Activated T-helper 1 cell treated with anti-CD3 and anti-CD28 coated beads, Interleukin-12 subunit alpha, Interleukin-12 subunit beta, Interleukin-2, Interleukin-4 antibody, amounts not matched to agents 30 ng/mL and 10 ng/mL and 1 ng/mL, durations not matched to agents 14 hours and 24 hours and 36 hours (primary cell): ENCODE results near the gene KRTAP12-3. TPM values are rescaled to one million over a fixed set of nuclear protein-coding genes. Genes with fewer than 3 reads are reported as not detected.
"Not testable (repeated sequence)": the region's sequence is repeated elsewhere in the genome, so short reads cannot be mapped to it uniquely, and the experiment has no call there.

ENCODE experiments used
- DNase-seq: peaks from one replicate; pipeline ENCODE4 v3.0.0; 2021; ENCODE audit warnings: low spot score
- H3K27ac Mint-ChIP-seq: one replicate; pipeline ENCODE4 v1.8.0; 2021; ENCODE audit warnings: mild to moderate bottlenecking, mixed read lengths
- H3K27me3 Mint-ChIP-seq: one replicate; pipeline ENCODE4 v1.8.0; 2022; ENCODE audit warnings: mild to moderate bottlenecking, moderate library complexity, mixed read lengths; ENCODE audit not compliant: insufficient read depth
- H3K36me3 Mint-ChIP-seq: one replicate; pipeline ENCODE4 v1.8.0; 2021; ENCODE audit warnings: low read depth, mixed read lengths
- H3K4me1 Mint-ChIP-seq: one replicate; pipeline ENCODE4 v1.8.0; 2021; ENCODE audit warnings: low read depth, mixed read lengths
- H3K4me3 Mint-ChIP-seq: one replicate; pipeline ENCODE4 v1.8.0; 2021; ENCODE audit warnings: mild to moderate bottlenecking, moderate library complexity, mixed read lengths
- H3K9me3 Mint-ChIP-seq: one replicate; pipeline ENCODE4 v1.8.0; 2021; ENCODE audit warnings: mixed read lengths
- intact Hi-C: fragments of 100-400 bp; cut with micrococcal nuclease; formaldehyde crosslinking; loops from one replicate; pipeline ENCODE4 v1.15.1; 2024
- total RNA-seq: library from RNA; stranded (reverse); gene quantifications from 2 replicates; pipeline ENCODE4 v1.2.3, GENCODE V29; 2022

The KRTAP12-3 gene
- total RNA-seq, 1 donor from 2014 or later: not detected

DNA sequence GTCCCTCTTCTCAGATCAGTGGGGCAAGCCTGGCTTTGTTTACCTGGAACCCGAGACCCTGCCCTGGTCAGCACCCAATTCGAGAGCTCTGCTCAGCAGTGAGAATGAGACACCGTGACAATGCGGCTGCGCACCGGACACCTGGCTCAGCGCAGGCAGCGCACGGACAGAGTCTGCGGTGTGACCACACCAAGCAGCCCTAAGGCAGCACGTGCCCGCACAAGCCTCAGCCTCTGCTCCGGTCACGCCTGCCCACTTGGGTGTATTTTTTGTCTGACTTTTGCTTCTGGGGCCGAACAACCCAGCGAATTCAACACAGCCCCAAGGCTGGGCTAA is 41.2 kb upstream of the KRTAP12-3 start:
- peaks cover 27% of the 10 kb centered on the region for H3K4me1 Mint-ChIP-seq
- intact Hi-C loops: loop anchor here (5.0 kb wide), 1 partner anchor 41 kb away; the partner anchor contains the start of gene KRTAP12-3
- peaks cover 26% of the 10 kb centered on the region for H3K36me3 Mint-ChIP-seq
- H3K4me3 Mint-ChIP-seq: no peak overlapping the region
- no peak overlapping the region for H3K27ac Mint-ChIP-seq
- H3K9me3 Mint-ChIP-seq: peaks cover 39% of the 10 kb centered on the region
- no peaks in the 10 kb centered on the region for H3K27me3 Mint-ChIP-seq
- no peak for DNase-seq

DNA sequence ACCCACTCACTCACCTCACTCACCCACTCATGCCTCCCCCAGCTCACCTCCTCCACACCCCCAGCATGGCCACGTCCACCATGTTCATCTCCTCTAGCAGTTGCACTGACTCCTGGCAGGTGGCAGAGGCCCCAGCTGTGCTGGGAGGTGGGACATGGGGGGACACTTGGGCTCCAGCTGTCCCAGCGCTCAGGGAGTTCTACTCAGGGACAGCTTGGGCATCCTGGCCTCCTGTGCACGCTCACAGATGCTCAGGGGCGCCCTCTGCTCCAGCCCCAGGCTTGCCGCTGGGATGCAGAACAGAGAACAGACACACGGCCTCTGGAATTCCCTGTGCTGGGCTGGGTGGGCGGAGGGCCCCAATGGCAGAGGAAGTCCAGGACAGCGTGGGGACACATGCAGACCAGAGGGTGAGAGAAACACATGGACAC is 40.6 kb upstream of the KRTAP12-3 start:
- intact Hi-C loops: loop anchor here (5.0 kb wide), 1 partner anchor 40 kb away; the partner anchor contains the start of gene KRTAP12-3
- no peaks in the 10 kb centered on the region for H3K27me3 Mint-ChIP-seq
- H3K9me3 Mint-ChIP-seq: peaks cover 42% of the 10 kb centered on the region
- peaks cover 26% of the 10 kb centered on the region for H3K36me3 Mint-ChIP-seq
- no peak for DNase-seq
- peaks cover 27% of the 10 kb centered on the region for H3K4me1 Mint-ChIP-seq
- H3K4me3 Mint-ChIP-seq: no peak overlapping the region
- no peak overlapping the region for H3K27ac Mint-ChIP-seq

DNA sequence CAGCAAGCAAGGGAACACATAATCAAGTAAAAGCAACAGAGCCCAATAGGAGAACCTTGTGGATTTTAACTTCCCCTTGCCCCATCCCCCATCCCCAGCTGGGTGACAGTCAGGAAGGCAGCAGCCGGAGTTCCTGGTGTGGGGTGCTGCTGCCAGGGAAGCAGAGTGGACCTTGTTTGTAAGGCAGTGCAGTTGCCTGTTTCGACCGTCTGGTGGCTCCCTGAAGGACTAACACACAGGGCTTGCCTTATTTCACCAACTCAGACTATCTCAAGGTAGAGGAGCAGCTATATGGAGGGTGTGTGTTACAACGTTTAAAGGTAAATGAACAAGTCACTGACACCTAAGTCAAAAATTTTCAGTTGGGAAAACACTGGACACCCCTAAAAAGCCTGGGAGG is 39.2 kb upstream of the KRTAP12-3 start:
- no peaks in the 10 kb centered on the region for H3K27me3 Mint-ChIP-seq
- peak overlapping the region; percentile 86 for H3K27ac Mint-ChIP-seq
- H3K4me3 Mint-ChIP-seq: peak overlapping the region; percentile 50
- H3K4me1 Mint-ChIP-seq: peaks cover 27% of the 10 kb centered on the region
- intact Hi-C loops: loop anchor here (5.0 kb wide), 1 partner anchor 39 kb away; the partner anchor contains the start of gene KRTAP12-3
- no peak for DNase-seq
- peaks cover 30% of the 10 kb centered on the region for H3K36me3 Mint-ChIP-seq
- peaks cover 52% of the 10 kb centered on the region for H3K9me3 Mint-ChIP-seq

DNA sequence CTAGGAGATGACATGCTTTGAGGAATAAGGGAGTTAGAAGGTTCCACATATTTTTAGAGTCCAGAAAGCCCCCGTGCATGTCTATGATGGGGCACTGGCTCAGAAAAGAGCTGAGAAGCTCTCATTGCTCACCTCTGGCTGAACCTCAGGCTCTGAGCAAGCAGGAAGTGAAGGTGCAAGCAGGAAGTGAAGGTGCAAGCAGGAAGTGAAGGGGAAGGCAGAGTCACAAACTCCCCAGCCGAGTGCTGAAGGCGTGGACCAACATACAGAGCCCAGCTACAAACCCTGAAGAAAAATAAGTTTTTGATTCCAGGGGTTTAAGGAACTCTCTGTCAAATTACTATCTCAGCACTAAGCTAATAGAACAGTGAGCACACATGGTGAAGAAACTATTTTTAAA is 38.8 kb upstream of the KRTAP12-3 start:
- Mint-ChIP-seq H3K9me3 (peaks cover 56% of the 10 kb centered on the region), H3K4me3 (peak overlapping the region; percentile 50), H3K27ac (peak overlapping the region; percentile 86), H3K36me3 (peaks cover 30% of the 10 kb centered on the region), H3K4me1 (peaks cover 27% of the 10 kb centered on the region), H3K27me3 (no peaks in the 10 kb centered on the region)
- DNase-seq: peak; percentile 50
- intact Hi-C loops: loop anchor here (5.0 kb wide), 1 partner anchor 38 kb away; the partner anchor contains the start of gene KRTAP12-3

DNA sequence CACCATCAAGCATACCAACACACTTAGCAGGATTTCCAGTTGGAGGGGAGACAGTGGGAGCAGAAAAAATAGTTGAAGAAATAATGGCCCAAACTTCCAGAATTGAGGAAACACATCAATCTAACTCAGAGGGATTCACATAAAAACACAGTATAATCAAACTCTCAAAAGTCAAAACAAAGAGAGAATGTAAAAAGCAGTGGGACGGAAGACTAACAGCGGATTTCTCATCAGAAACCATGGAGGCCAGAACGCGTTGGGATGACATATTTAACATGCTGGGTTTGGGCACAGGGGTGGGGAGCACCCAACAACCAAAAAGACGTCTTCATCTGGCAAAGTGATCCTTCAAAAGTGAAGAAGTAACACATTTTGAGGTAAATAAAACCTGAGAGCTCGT is 37.8 kb upstream of the KRTAP12-3 start:
- Mint-ChIP-seq H3K27ac (peak overlapping the region; percentile 11), H3K36me3 (peaks cover 32% of the 10 kb centered on the region), H3K27me3 (peaks cover 4% of the 10 kb centered on the region), H3K4me3 (no peak overlapping the region), H3K4me1 (peaks cover 27% of the 10 kb centered on the region), H3K9me3 (peaks cover 66% of the 10 kb centered on the region)
- intact Hi-C loops: loop anchor here (5.0 kb wide), 1 partner anchor 37 kb away; the partner anchor contains the start of gene KRTAP12-3
- no peak for DNase-seq

DNA sequence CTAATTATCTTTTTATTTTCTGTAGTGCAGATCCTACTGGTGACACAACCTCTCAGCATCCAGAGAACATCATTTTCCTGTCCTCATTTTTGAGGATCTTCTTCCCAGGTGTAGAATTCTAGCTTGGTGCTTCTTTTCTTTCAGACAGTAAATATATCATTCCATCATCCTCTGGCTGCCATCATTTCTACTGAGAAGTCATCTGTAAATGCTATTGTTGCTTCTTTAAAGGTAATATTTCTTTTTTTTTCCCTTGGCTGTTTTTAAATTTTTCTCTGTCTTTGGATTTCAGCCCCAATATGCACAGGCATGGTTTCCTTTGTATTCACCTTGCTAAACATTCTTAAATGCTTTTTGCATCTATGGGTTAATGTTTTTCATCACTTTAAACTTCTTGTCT is 34.2 kb upstream of the KRTAP12-3 start:
- H3K27me3 Mint-ChIP-seq: peaks cover 4% of the 10 kb centered on the region
- intact Hi-C loops: no loop called here
- peaks cover 27% of the 10 kb centered on the region for H3K36me3 Mint-ChIP-seq
- no peak overlapping the region for H3K27ac Mint-ChIP-seq
- no peak for DNase-seq
- H3K9me3 Mint-ChIP-seq: peaks cover 60% of the 10 kb centered on the region
- H3K4me3 Mint-ChIP-seq: no peak overlapping the region
- H3K4me1 Mint-ChIP-seq: peaks cover 12% of the 10 kb centered on the region

DNA sequence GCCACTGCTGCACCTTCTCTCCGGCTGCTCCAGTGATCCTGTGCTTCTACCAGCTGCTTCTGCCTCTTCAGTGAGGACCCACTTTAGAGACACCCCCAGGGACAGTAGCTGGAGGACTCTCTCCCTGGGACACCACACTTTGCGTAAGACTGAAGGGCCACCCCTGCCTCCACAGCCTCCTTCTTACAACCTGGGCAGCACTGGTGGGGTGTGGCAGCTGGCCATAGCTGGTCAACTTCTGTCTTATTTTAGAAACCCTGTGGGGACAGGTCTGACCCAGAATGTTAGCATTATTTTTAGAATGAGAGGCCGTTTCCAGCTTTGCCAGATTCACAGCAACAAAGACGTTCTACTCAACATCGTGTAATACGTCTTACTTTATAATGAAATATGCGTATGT is 32.0 kb upstream of the KRTAP12-3 start:
- Mint-ChIP-seq H3K4me1 (peaks cover 6% of the 10 kb centered on the region), H3K36me3 (peaks cover 12% of the 10 kb centered on the region), H3K27ac (no peak overlapping the region), H3K4me3 (no peak overlapping the region), H3K27me3 (peaks cover 5% of the 10 kb centered on the region), H3K9me3 (peaks cover 50% of the 10 kb centered on the region)
- intact Hi-C loops: no loop called here
- DNase-seq: no peak

DNA sequence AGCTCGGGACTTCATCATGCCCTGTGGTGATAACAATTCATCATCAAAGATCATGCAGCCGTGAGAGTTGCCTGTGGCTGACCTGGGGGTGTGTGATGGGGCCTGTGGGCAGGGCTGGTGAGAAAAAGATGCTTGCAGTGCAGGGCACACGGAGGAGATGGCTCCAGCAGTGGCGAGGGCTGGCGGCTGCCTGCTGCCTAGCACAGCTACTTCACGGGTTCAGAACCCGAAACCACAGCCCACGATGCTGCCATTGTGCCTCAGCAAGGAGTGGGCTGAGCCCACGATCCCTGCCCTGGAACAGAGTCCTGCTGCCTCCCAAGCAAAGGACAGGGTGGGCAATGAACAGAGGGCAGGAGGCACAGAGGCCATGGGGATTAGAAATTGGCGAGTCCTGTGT is 31.5 kb upstream of the KRTAP12-3 start:
- peaks cover 5% of the 10 kb centered on the region for H3K27me3 Mint-ChIP-seq
- intact Hi-C loops: no loop called here
- H3K36me3 Mint-ChIP-seq: peaks cover 14% of the 10 kb centered on the region
- no peak for DNase-seq
- H3K4me3 Mint-ChIP-seq: no peak overlapping the region
- H3K9me3 Mint-ChIP-seq: peaks cover 53% of the 10 kb centered on the region
- no peak overlapping the region for H3K27ac Mint-ChIP-seq
- peaks cover 6% of the 10 kb centered on the region for H3K4me1 Mint-ChIP-seq

DNA sequence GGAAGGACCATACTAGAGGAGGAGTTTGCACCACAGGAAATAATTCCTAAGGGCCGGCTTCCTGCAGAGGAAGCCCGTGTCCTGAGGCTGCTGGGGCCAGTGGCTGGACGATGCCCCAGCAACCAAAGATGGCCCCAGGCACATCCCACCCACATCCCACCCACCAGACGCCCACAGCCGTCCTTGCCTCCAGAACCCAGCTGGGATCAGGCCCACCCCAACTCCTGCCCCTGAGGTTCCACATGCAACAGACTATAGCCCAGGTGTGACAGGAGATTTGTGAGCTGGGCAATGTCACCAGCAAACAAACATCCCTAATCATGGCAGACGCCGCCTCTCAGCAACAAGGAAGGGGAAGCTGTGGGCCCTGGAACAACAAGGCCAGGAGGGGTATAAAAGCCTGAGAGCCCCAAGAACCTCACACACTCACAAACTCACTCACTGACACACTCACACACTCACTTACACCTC is 31.0 kb upstream of the KRTAP12-3 start, which contains the start of gene KRTAP10-9:
TSS of gene KRTAP10-9 (plus strand) at position 421 of the 471 bp plus-strand sequence. CDS start 79 bp downstream, outside the sequence.
- intact Hi-C loops: no loop called here
- no peak within 1 kb of the TSS for H3K4me3 Mint-ChIP-seq
- no peak for DNase-seq
- peaks cover 56% of the 10 kb centered on the region for H3K9me3 Mint-ChIP-seq
- H3K36me3 Mint-ChIP-seq: peaks cover 16% of the 10 kb centered on the region
- no peak within 1 kb of the TSS for H3K27ac Mint-ChIP-seq
- H3K27me3 Mint-ChIP-seq: peaks cover 5% of the 10 kb centered on the region
- peaks cover 6% of the 10 kb centered on the region for H3K4me1 Mint-ChIP-seq

DNA sequence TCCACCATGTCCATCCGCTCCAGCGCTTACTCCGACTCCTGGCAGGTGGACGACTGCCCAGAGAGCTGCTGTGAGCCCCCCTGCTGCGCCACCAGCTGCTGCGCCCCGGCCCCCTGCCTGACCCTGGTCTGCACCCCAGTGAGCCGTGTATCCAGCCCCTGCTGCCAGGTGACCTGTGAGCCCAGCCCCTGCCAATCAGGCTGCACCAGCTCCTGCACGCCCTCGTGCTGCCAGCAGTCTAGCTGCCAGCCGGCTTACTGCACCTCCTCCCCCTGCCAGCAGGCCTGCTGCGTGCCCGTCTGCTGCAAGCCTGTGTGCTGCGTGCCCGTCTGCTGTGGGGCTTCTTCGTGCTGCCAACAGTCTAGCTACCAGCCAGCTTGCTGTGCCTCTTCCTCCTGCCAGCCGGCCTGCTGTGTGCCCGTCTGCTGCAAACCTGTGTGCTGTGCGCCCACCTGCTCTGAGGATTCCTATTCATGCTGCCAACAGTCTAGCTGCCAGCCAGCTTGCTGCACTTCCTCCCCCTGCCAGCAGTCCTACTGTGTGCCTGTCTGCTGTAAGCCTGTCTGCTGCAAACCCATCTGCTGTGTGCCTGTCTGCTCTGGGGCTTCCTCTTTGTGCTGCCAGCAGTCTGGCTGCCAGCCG is 30.4 kb upstream of the KRTAP12-3 start:
- H3K4me3 Mint-ChIP-seq, intact Hi-C loops, H3K27me3 Mint-ChIP-seq, DNase-seq, H3K27ac Mint-ChIP-seq, H3K4me1 Mint-ChIP-seq: not testable (repeated sequence)
- Mint-ChIP-seq H3K36me3 (peaks cover 15% of the 10 kb centered on the region), H3K9me3 (peaks cover 56% of the 10 kb centered on the region)

DNA sequence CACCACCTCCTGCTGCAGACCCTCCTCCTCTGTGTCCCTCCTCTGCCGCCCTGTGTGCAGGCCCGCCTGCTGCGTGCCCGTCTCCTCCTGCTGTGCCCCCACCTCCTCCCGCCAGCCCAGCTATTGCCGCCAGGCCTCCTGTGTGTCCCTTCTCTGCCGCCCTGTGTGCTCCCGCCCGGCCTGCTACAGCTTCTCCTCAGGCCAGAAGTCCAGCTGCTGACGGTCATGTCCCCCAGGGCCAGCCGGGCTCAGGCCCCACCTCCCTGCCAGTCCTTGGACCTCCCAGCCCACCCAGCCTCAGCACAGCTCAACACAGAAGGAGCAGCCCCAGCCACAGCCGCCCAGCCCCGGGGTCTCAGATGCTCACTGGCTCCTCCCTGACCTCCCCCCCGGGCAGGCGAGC is 29.9 kb upstream of the KRTAP12-3 start:
- intact Hi-C loops, H3K27me3 Mint-ChIP-seq: not testable (repeated sequence)

DNA sequence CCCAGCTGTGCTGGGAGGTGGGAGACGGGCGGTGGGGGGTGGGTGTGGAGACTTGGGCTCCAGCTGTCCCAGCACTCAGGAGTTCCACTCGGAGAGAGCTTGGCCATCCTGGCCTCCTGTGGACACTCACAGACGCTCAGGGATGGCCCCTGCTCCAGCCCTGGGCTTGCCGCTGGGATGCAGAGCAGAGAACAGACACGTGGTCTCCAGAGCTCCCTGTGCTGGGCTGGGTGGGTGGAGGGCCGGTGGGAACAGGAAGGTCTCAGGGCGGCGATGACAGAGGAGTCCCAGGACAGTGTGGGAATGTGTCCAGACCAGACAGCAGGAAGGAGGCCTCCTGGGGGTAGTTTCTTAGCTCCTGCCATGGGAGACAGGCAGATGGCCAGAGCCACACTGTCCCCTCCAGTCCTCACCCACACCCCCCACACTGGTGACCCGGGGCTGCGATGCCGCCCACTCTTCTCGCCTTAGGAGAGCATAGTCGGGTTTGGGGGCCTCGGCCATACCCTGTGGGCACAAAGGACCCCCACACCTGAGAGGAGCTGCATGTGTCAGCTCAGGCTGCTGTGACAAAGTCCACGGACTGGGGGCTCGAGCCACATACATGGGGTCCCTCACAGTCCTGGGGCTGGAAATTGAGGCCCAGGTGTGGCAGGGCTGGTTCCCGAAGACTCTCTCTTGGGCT is 28.9 kb upstream of the KRTAP12-3 start:
- H3K4me1 Mint-ChIP-seq: peaks cover 6% of the 10 kb centered on the region

More for the DNA sequence above, 29.9 kb upstream of the KRTAP12-3 start:
- not testable (repeated sequence) for H3K4me3 Mint-ChIP-seq, H3K4me1 Mint-ChIP-seq, H3K27ac Mint-ChIP-seq, DNase-seq
- Mint-ChIP-seq H3K9me3 (peaks cover 52% of the 10 kb centered on the region), H3K36me3 (peaks cover 11% of the 10 kb centered on the region)

DNA sequence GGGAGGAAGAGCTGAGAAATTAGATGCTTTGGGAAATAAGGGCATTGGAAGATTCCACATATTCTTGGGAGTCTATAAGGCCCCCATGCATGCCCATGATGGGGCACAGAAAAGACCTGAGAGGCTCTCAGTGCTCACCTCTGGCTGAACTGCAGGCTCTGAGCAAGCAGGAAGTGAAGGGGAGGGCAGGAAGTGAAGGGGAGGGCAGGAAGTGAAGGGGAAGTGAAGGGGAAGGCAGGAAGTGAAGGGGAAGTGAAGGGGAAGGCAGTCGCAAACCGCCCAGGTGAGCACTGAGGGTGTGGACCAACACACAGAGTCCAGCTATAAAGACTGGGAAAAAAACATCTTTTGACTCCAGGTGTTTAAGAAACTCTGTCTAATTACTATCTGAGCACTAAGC is 27.3 kb upstream of the KRTAP12-3 start:
- DNase-seq: no peak
- H3K4me3 Mint-ChIP-seq: no peak overlapping the region
- peaks cover 9% of the 10 kb centered on the region for H3K36me3 Mint-ChIP-seq
- no peak overlapping the region for H3K27ac Mint-ChIP-seq
- peaks cover 13% of the 10 kb centered on the region for H3K27me3 Mint-ChIP-seq
- H3K4me1 Mint-ChIP-seq: peaks cover 6% of the 10 kb centered on the region
- intact Hi-C loops: no loop called here
- peaks cover 45% of the 10 kb centered on the region for H3K9me3 Mint-ChIP-seq

More for the DNA sequence above, 28.9 kb upstream of the KRTAP12-3 start:
- H3K27ac Mint-ChIP-seq: no peak overlapping the region
- H3K4me3 Mint-ChIP-seq: no peak overlapping the region
- DNase-seq: no peak
- H3K9me3 Mint-ChIP-seq: peaks cover 52% of the 10 kb centered on the region
- peaks cover 11% of the 10 kb centered on the region for H3K36me3 Mint-ChIP-seq
- intact Hi-C loops: no loop called here
- peaks cover 9% of the 10 kb centered on the region for H3K27me3 Mint-ChIP-seq
